Amygdala (tissue), 56 donors: ENCODE measurements around the gene HPCAL1.
"Not testable (repeated sequence)": the region's sequence is repeated elsewhere in the genome, so short reads cannot be mapped to it uniquely, and the experiment has no call there.

Source experiments
- DNase-seq, 56 donors: peaks; one replicate each; lab custom pipeline; 2025; lab: John Stamatoyannopoulos, UW

Gene HPCAL1

DNA sequence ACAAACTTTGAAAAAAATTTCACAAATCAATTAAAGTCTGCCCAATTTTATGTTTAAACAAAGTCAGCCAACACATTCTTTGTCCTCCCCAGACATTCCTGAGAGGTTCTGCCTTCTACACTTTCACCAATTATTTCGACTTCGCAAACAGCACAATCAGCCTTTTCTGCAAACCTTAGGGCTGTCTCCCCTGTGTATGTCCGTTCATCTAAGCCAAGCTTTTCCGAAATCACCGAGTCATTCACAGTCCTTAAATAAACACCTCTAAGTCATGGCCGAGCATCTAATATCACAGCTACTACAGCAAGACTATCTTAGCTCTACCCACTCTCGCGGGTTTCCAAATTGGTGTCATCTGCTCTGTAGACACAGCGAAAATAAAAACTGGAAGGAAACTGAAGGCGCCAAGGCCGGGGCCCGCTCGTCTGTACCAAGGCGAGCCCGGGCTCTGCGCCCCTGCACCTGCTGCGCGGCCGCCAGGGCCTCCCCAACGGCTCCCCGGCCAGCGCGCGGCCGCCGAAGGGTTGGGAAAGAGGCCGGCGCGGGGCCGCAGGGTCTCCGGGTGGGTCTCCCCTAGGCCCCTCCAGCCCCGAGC is 144.7 kb downstream of the HPCAL1 start:
- DNase-seq, result peak in 17 of 56 donors; percentile 27 to 72 (median 51)

DNA sequence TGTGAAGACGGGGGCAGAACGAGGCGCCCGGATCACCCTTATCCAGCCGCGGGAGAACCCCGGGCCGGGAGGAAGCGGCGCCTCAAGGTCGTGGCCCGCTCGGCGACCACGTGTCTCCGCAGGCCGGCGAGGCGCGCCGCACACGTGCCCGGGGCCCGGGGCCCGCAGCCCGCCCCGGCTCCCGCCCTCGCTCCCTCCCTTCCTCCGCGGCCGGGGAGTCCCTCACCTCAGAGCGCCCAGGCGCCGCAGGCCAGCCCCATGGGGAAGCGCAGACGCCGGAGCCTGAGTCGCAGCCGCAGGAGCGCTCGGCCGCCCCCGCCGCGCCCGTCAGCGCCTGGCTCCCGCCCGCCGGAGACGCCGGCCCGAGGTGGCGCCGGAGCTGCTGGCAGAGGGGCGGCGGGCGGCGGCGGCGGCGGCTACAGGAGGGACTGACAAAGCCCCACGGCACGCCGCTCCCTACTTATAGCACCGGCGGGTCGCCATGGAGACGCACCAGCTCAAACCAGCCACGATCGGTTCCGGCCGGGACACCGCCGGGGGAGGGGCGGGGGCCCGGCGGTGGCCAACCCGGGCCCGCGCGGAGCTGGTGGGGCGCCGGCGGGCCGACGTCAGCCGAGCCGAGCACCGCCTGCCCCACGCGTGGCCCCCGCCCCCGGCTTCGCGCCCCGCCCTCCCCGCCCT is 145.3 kb downstream of the HPCAL1 start, which contains the start of gene ODC1:
Gene ODC1, minus strand, starts transcription at position 433 of the 681 bp plus-strand sequence. CDS start 3,295 bp downstream, outside the sequence.
- peak; percentile 44 to 99 (median 91) for DNase-seq

DNA sequence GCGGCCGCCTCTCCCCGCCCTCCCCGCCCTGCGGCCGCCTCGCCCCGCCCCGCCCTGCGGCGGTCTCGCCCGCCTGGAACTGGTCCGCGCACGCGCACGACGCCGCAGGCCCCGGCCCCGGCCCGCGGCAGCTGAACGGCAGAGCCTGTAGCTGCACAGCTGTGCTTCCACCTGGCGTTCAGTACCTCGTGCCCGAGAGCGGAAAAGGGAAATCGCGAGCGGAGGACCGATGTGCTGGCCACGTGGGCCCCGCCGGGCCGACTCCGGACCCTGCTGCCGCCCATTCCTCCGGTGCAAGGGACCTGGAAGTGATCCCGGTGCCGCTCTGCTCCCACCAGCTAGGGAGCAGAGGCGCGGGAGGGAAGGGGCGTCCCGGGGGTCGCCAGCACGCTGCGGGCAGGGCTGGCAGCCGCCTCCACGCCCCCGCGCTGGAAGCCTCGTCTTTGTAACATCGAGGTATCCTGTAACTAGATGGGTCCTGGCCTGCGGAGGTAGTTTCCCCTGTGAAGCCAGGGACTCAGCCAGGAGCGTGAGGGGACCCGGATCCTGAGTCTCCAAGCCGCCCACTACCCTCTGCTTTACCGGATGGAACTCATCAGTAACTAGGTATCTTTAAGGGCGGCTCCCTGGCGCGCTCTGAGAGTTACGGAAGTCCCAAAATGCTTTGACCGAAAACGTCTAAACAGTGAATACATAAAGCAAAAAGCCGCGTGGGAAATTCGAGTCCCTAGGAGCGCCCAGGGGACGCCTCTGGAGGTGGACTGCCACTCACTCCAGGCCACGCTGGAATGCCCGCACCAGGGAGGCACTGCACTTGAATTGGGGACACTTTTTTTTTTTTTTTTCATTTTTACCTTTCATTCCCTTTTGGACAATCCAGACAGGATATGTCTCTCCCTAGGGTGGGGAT is 146.1 kb downstream of the HPCAL1 start:
- peak in 40 of 56 donors; percentile 44 to 98 (median 92) for DNase-seq

DNA sequence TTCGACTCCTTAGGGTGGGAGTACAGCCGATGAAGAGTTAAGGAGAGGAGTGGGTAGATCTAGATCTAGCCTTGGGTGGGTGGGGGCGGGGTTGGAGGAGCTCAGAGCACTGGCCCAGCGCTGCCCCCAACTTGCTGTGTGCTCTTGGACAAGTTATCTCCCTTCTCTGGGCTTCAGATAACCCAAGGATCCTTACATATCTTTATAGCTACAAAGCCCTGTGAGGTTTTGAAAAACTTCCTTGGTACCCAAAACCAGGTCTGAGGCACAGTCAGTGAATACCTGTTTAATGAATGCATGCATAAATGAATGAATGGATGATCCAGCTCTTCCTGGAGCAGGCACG is 146.8 kb downstream of the HPCAL1 start:
- no peak for DNase-seq

DNA sequence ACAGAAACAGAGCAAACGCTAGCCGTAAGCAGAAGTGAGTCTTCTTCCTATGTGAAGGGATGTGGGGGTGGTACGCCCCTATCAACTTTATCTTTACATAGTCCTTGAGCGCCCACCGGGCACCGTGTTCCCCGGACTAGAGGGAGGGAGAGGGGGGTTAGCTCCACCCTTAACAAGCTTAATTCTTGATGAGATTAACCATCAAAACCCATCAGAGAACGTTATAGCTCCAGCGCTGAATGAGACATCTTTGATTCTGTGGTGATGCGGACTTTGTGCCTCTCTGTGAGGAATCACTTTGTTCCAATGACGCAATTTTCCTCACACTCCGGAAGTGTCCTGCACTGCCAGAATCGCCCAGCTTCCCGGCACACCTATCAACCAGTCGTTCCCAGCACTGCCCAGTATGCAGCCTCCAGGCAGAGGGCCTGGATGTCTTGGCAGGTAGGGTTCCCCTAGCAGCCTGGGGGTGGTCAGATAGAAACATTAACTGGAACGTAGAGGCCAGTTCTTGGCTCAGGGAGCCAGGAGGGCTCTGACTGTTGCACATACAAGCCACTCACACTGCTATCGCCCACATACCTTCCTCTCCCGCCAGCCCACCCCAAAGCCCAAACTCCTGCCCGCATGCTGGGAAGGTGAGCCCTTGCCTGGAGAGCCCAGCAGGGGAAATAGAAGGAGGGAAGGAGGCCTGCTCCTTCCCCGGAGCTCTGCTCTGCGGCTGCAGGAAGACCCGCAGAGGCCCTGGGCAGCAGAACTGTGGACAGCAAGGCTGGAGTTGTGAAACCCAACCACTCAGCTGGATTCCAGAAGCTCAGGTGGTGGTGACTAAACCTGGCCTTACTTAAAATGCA is 147.4 kb downstream of the HPCAL1 start:
- no peak for DNase-seq

DNA sequence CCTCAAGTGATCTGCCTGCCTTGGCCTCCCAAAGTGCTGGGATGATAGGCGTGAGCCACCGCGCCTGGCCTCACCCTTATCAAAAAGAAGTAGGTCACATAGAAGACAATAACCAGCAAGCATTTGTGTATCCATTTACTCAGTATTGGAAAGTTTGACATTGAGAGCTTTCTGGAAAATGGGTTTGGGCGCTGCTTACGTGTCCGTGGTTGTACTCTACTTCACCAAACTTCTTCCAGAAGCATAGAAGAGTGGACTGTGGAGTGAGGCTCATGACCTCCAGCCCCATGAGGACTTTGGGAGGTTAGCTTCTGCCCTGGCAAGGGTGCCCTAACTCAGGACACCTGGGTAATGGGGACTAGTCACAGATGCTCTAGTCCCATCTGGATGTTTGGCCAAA is 149.1 kb downstream of the HPCAL1 start:
- no peak for DNase-seq

DNA sequence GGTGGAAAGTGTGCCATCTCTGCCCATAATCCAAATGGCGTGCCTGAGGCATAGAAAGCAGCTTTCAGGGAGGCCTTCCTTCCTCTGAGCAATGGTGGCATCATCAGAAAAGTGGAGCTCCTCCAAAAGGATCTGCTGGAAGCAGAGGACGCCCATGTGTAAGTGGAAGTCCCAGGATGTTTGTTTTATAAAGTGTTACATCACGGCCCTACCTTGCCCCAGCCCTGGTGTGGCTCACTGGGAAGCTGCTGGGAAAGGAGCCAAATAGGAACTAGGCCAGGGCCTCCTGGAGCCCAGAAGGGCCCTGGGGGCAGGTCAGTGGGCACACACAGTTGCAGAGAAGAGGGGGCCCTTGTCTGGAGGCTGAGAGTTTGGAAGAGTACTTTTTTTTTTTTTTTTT is 149.6 kb downstream of the HPCAL1 start:
- no peak for DNase-seq

DNA sequence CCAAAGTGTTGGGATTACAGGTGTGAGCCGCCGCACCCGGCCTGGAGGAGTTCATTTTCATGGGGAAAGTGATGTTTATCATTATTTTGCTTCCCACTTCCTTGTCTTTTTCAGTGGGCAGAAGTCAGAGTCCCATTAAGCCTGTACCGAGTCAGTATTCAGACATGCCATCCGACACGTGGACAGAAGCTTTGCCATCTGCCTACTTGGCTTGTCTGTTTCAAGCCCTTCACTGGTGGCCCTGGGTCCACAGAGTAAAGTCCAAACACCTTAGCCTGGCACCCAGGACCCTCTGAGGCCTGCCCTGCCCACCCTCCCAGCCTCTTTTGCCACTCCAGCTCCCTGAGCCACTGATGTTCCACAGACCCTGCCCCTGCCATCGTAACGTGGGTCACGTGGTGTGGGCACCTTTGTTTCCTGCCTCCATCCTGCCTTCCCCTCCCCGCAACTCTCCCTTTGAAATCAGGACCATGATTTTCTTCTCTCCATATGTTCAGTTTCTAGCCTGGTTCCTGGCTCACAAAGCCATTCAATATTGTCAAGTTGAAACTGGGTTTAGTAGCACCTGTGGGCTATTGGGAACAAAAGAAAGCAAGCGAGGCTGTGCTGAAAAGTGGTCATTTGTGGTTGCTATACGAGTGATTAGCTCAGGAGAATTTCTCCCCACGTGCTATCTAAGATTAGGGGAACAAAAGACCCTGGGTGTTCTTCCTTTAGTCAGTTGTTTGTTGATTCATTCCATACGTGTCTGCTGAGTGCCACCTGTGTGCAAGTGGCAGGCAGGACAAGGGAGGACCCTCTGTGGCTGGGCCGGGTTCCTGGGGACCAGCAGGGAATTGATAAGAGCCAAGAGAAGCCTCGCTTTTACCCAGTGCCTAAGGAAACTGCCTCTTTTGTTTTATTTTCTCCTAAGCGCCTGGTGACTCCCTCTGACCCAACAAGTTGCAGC is 150.5 kb downstream of the HPCAL1 start:
- no peak for DNase-seq

DNA sequence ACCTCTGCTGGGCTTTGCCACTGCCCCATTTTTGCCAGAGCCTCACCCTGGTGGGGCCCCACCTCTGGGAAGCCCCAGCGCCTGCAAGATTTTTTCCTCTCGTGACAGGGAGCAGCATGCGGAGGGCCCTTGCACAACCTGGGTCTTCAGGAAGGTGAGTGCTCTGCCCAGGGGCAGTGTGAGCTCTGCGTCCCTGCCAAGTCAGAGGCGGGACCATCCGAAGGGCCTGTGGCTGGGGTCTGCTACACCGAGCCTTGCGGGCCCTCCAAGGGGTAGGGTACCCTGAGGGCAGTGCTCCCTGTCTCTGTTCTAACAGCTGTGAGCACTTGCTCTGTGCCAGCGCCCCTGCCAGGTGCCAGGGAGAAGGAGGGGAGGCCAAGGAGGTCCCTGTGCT is 151.2 kb downstream of the HPCAL1 start:
- no peak for DNase-seq

DNA sequence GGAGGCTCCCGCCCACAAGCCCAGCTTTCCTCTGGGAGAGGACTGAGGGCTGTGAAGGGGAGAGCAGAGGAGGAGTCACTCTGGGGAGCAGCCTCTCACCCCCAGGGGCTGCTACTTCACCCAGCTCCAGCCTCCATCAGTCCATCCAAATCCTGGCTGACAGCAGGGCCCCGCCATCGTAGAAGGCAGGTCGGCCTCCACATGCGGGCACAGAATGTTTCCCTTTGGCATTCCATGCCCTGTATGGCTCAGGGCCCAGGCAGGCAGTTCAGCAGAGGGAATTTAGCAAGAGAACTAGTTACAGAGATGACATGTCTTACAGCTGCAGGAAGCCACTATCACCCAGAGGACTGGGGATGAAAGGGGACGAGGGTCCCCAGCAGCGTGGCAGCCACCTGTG is 151.8 kb downstream of the HPCAL1 start:
- DNase-seq, result no peak

DNA sequence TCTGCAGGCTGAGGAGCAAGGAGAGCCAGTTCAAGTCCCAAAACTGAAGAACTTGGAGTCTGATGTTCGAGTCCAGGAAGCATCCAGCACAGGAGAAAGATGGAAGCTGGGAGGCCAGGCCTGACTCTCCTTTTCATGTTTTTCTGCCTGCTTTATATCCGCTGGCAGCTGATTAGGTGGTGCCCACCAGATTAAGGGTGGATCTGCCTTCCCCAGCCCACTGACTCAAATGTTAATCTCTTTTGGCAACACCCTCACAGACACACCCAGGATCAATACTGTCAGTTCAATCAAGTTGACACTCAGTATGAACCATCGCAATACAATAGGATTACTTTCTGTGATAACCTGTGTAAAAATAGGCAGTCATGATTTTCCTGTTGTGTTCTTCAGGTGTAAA is 154.5 kb downstream of the HPCAL1 start:
- not testable (repeated sequence) for DNase-seq

DNA sequence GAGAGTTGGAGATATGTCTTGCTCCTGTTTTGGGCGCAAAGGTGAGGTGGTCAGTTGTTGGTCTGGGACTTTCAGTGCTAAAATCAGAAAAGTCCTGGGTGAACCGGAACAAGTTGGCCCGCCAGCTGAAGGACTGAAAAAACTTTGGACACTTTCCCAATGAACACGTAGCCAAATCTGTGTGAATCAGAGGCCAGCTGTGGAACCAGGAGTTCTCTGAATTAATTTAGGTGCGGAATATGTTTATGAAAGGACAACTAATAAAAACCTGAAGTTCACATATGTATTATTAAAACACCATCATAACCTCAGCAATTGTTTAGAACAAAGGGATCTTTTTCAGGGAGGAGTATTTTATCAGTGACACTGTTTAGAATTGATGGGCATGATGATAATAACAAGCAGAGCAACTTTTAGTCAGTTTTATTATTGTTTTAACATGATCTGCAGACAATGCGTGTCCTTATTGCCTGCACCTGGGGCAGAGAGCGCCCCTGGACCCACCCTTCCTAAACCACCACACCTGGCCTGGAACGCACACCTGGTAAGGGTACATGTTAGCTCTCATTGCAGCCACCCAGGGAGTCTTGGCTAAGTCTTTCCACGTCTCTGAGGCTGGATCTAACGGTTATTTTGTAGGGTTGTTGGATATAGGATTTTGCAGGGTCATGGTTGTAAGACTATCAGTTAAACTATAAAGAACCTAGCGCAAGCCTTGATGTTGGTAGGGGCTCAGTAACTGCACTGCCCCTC is 155.3 kb downstream of the HPCAL1 start:
- no peak for DNase-seq

DNA sequence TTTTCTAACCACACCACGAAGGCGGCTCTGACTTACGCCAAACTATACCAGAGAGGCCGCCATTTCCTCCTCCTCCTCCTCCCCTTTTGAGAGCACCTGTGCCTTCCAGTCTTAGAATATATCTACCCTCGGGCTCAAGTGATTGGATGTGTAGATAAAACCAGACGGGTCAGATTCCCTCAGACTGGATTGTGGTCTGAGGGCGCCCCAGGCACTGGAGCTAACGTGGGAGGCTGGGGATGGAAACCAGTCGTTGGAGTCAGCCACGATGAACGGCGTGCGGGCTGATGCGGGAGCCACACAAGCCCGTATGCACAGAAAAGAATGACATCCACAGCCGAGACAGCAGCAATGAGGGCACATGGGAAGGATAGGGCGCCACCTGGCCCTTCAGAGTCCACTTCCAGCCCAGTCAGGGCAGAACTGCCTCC is 157.7 kb downstream of the HPCAL1 start:
- no peak for DNase-seq

DNA sequence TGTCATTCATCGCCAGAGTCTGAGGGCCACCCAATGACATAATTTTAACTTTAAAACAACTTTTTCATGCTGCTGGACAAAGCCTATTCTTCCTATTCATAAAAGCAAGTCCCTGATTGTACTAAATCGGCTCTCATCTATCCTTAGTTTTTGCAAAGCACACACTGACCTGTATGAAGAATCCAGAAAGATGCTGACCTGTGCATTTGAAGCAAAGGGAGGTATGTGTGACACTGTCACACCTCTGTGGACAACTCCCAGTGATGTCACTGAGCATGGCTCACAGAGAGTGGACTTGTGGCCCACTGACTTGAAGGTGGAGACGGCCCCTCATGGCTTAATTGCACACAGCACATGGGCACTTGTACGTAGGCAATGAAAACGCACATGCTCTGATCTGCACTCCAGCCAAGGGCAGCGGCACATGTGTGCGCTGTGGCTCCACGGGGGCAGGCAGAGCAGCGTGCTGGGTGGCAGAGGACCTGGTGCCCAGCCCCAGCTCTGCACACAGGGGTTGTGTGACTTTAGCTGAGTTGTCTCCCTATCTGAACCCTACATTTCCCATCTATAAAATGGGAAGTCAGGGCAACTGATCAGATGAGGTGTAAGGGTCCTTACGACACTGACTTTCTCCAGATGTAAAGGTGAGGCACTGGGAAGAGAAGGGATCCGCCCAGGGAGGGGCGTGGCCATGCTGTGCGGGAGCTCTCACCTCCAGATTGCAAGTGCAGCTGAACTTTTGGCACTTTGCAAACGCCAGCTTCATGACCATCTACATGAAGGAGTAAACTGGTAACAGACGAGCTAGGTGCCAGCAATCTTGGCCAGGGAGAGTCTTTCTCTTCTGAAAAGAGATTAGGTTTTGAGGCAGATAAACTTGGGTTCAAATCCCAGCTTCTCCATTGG is 159.7 kb downstream of the HPCAL1 start:
- DNase-seq, result no peak

DNA sequence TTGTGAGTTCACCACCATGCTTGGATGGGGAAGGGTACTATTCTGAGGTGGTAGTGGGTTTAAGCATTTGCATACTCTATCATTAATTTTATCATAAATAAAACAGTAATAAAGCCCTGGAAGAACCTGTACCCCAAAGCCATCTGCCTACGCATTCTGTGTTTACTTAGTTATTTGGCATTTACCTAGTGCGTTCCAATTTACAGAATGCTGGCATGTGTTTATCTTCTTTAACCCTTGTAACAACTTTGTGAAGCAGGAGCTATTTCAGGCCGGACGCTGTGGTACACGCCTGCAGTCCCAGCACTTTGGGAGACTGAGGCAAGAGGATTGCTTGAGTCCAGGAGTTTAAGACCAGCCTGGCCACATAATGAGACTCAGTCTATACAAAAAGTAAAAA is 163.2 kb downstream of the HPCAL1 start:
- DNase-seq, result no peak

DNA sequence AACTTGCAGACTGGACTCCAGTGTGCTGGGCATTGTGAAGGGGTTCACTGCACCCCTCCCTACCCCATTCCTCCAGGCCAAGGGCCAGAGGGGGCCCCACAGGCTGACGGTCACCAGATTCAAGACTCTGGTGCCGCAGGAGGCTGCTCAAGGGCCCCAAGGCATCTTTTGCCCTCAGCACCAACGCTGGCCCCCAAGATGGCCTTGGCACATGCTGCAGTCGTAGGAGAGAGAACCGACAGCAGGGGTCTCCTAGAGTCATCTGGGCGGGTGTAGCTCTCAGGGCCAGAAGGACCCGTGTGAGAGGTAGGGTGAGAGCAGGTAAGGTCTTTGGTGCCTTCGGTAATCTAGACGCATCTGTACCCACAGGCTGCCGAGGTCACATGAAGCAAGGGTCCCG is 164.1 kb downstream of the HPCAL1 start:
- DNase-seq, result no peak

DNA sequence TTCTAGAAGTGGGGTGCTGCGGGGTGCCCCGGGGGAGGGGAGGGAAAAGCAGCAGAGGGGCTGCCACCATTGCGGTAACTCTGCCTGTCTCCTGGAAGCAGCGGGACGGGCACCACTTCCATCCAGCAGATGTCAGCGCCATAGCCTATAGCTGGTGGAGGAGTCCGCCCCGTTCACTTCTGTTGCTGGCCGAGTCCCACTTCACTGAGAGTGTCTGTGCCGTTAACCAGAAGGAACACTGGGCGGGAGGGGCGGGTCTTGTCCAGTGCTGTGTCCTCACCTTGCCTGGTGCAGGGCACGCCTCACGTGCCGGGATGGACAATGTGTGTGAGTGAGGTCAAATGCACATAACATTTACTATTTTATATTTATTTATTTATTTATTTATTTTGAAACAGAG is 164.7 kb downstream of the HPCAL1 start:
- no peak for DNase-seq

DNA sequence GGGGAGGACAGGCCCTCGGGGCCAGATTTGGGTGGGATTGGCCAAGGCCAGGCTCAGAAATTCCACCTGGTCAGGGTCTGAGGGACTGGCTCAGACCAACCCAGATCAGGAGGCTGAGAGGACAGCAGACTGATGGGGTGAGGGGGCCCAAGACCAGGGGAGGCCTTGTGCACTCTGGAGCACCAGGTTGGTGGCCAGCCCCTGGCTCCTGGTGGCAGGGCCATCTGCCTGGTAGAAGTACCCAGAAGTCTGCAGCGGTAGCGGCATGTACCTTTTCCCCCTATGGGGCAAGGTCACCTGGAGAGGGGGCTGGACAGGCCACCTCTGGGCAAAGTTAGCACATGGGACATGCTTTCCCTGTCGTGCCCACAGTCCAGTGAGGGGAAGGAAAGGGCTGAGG is 166.6 kb downstream of the HPCAL1 start:
- no peak for DNase-seq
